Muscle layer of duodenum (tissue), 2 donors: ENCODE data around the gene SURF6.
"Not testable (repeated sequence)": the region's sequence is repeated elsewhere in the genome, so short reads cannot be mapped to it uniquely, and the experiment has no call there.

Experiments
- H3K27ac ChIP-seq: one replicate; pipeline ENCODE4 v1.7.0; 2013; ENCODE audit warnings: mild to moderate bottlenecking, low read length
- H3K27me3 ChIP-seq: one replicate; pipeline ENCODE4 v1.7.0; 2013; ENCODE audit warnings: low read depth, mild to moderate bottlenecking, control low read depth, low read length
- H3K36me3 ChIP-seq, 2 donors: one replicate each; pipeline ENCODE4 v1.7.0; 2013; ENCODE audit warnings: low read length in 2 of 2, control low read depth in 1 of 2, mild to moderate bottlenecking in 1 of 2; ENCODE audit not compliant: insufficient read depth in 2 of 2, control insufficient read depth in 1 of 2
- H3K4me1 ChIP-seq, 2 donors: one replicate each; pipeline ENCODE4 v1.7.0; 2013; ENCODE audit warnings: low read length in 2 of 2, mild to moderate bottlenecking in 2 of 2, control low read depth in 1 of 2, moderate library complexity in 1 of 2; ENCODE audit not compliant: insufficient read depth in 2 of 2, control insufficient read depth in 1 of 2
- H3K4me3 ChIP-seq, 2 donors: one replicate each; pipeline ENCODE4 v1.7.0; 2013; ENCODE audit warnings: low read length in 2 of 2, low read depth in 1 of 2, mild to moderate bottlenecking in 1 of 2
- H3K9me3 ChIP-seq, 2 donors: one replicate each; pipeline ENCODE4 v1.7.0; 2013; ENCODE audit warnings: low read length in 2 of 2, control low read depth in 1 of 2, mild to moderate bottlenecking in 1 of 2; ENCODE audit not compliant: control insufficient read depth in 1 of 2
- donor health status: healthy.

The SURF6 gene

GRCh38 chr9:133321411-133321935 is 14.5 kb downstream of the SURF6 start:
- Histone ChIP-seq H3K4me3 (no peak overlapping the region), H3K36me3 (no peaks in the 10 kb centered on the region), H3K27me3 (no peaks in the 10 kb centered on the region), H3K4me1 (no peaks in the 10 kb centered on the region), H3K27ac (no peak overlapping the region), H3K9me3 (no peaks in the 10 kb centered on the region)

- Histone ChIP-seq H3K9me3 (no peaks in the 10 kb centered on the region), H3K4me1 (no peaks in the 10 kb centered on the region), H3K4me3 (no peak overlapping the region), H3K36me3 (no peaks in the 10 kb centered on the region), H3K27me3 (no peaks in the 10 kb centered on the region), H3K27ac (no peak overlapping the region)
Measured at GRCh38 chr9:133320421-133320881, 15.5 kb downstream of the SURF6 start.

- not testable (repeated sequence) for H3K9me3 ChIP-seq, H3K27me3 ChIP-seq, H3K36me3 ChIP-seq, H3K27ac ChIP-seq, H3K4me1 ChIP-seq, H3K4me3 ChIP-seq
Measured at GRCh38 chr9:133317551-133317950, 18.4 kb downstream of the SURF6 start.

- H3K36me3 ChIP-seq: no peaks in the 10 kb centered on the region
- H3K4me1 ChIP-seq: no peaks in the 10 kb centered on the region
- no peaks in the 10 kb centered on the region for H3K27me3 ChIP-seq
- no peak overlapping the region for H3K4me3 ChIP-seq
- no peaks in the 10 kb centered on the region for H3K9me3 ChIP-seq
- no peak overlapping the region for H3K27ac ChIP-seq
Measured at GRCh38 chr9:133315997-133316396, 20.0 kb downstream of the SURF6 start.

GRCh38 chr9:133309608-133310007 is 26.4 kb downstream of the SURF6 start:
- H3K4me1 ChIP-seq: peaks cover 0 to 5% of the 10 kb centered on the region in 2 donors
- no peaks in the 10 kb centered on the region for H3K9me3 ChIP-seq
- no peak overlapping the region for H3K4me3 ChIP-seq

GRCh38 chr9:133307301-133307700 is 28.7 kb downstream of the SURF6 start:
- Histone ChIP-seq H3K27ac (no peak overlapping the region), H3K27me3 (no peaks in the 10 kb centered on the region), H3K4me1 (peaks cover 0 to 5% of the 10 kb centered on the region in 2 donors), H3K9me3 (no peaks in the 10 kb centered on the region), H3K4me3 (no peak overlapping the region), H3K36me3 (no peaks in the 10 kb centered on the region)

More at GRCh38 chr9:133309608-133310007, 26.4 kb downstream of the SURF6 start:
- Histone ChIP-seq H3K27ac (no peak overlapping the region), H3K27me3 (no peaks in the 10 kb centered on the region), H3K36me3 (no peaks in the 10 kb centered on the region)

- no peak overlapping the region for H3K27ac ChIP-seq
- no peak overlapping the region for H3K4me3 ChIP-seq
- no peaks in the 10 kb centered on the region for H3K9me3 ChIP-seq
- peaks cover 0 to 5% of the 10 kb centered on the region in 2 donors for H3K4me1 ChIP-seq
- H3K36me3 ChIP-seq: no peaks in the 10 kb centered on the region
- no peaks in the 10 kb centered on the region for H3K27me3 ChIP-seq
Measured at GRCh38 chr9:133306242-133307204, 29.5 kb downstream of the SURF6 start.

GRCh38 chr9:133305731-133306130 is 30.3 kb downstream of the SURF6 start:
- Histone ChIP-seq H3K9me3 (no peaks in the 10 kb centered on the region), H3K4me3 (no peak overlapping the region), H3K27ac (no peak overlapping the region), H3K27me3 (no peaks in the 10 kb centered on the region), H3K4me1 (peaks cover 0 to 5% of the 10 kb centered on the region in 2 donors), H3K36me3 (no peaks in the 10 kb centered on the region)

- Histone ChIP-seq H3K36me3 (no peaks in the 10 kb centered on the region), H3K4me3 (no peak overlapping the region), H3K27ac (no peak overlapping the region), H3K4me1 (peaks cover 0 to 5% of the 10 kb centered on the region in 2 donors), H3K27me3 (no peaks in the 10 kb centered on the region), H3K9me3 (no peaks in the 10 kb centered on the region)
Measured at GRCh38 chr9:133304477-133305377, 31.3 kb downstream of the SURF6 start.

- Histone ChIP-seq H3K4me3 (no peak overlapping the region), H3K36me3 (no peaks in the 10 kb centered on the region), H3K9me3 (no peaks in the 10 kb centered on the region), H3K27ac (no peak overlapping the region), H3K27me3 (no peaks in the 10 kb centered on the region), H3K4me1 (peaks cover 0 to 5% of the 10 kb centered on the region in 2 donors)
Measured at GRCh38 chr9:133304158-133304470, 31.9 kb downstream of the SURF6 start.
